ENCODE measurements around the gene BACH2.
A peak's percentile ranks its signal among the peaks of the same experiment; 100 is the strongest.

Gene BACH2

GRCh38 chr6:90297867-90298381 lies 1.3 kb upstream of the BACH2 start:
- no peaks in the 10 kb centered on the region for H3K9me2 ChIP-seq (replicated peaks; ENCODE audit: control insufficient read depth, low read length)
- peak overlapping the region; percentile 96 for H3K27ac ChIP-seq (ENCODE audit: low read depth, low read length)
- peaks cover 48% of the 10 kb centered on the region for H3K36me3 ChIP-seq (ENCODE audit: control insufficient read depth, low read length)
- peaks cover 66% of the 10 kb centered on the region for H3K4me1 ChIP-seq (ENCODE audit: control insufficient read depth, low read length)
- H3K4me3 ChIP-seq (ENCODE audit: low read length), result peak overlapping the region; percentile 91
- no peaks in the 10 kb centered on the region for H3K9me3 ChIP-seq (ENCODE audit: control insufficient read depth, insufficient read depth, low read length)
- H3K79me2 ChIP-seq (ENCODE audit: control insufficient read depth, low read length), result peaks cover 92% of the 10 kb centered on the region
- H3F3A ChIP-seq (ENCODE audit: control insufficient read depth, insufficient read depth), result peaks cover 39% of the 10 kb centered on the region
- TF ChIP-seq CTCF (IDR thresholded peaks at IDR 0.05; ENCODE audit: low read depth, low read length, poor library complexity, severe bottlenecking), result no peak
- no peak for TF ChIP-seq EZH2phosphoT487 (IDR thresholded peaks at IDR 0.05; ENCODE audit: borderline replicate concordance, low read length)
- H4K20me1 ChIP-seq (ENCODE audit: control insufficient read depth, insufficient read depth, low read depth, low read length), result no peaks in the 10 kb centered on the region
- H3K4me2 ChIP-seq (ENCODE audit: low read length), result peak overlapping the region; percentile 94
- H3K27me3 ChIP-seq (ENCODE audit: control insufficient read depth, low read length), result no peaks in the 10 kb centered on the region

DNA sequence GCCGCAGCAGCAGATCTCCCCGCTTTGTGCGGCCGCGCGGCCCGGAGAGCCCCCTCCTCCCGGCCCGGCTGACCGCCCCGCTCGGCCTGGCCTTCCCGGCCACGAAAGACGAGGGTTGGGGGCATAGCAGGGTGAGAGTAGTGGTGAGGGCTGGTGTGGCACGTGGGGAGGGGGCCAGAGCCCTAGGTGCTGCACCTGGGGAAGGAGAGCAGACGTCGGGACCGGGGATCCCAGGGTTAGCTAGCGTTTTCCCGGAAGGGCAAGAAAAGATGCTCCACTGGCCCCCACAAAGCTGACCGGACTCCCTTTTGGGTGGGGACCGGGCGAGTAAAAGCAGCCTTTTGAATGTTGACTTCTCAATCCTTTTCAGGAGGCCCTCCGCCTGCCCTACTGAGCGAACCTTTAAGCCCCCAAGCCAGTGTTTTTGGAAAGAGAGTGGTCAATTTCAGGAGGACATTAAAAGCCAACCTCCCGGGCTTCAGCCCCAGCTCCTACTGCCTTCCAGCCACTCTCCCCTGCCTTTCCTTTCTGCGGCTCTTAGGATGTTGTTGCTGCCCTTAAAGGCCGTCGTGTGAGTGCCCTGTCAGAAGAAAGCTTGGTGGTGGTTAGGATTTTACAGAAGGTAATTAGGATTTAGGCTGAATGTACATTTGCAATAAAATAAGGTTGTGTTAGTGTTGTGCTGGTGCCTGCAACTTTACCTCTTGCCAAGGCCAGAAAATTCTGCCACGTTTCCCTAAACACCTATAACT lies 648 bp upstream of the BACH2 start:
- peaks cover 66% of the 10 kb centered on the region for H3K4me1 ChIP-seq (ENCODE audit: control insufficient read depth, low read length)

GRCh38 chr6:90295854-90296340 lies 746 bp downstream of the BACH2 start:
- Histone ChIP-seq H3K79me2 (ENCODE audit: control insufficient read depth, low read length) (peaks cover 98% of the 10 kb centered on the region), H3F3A (ENCODE audit: control insufficient read depth, insufficient read depth) (peaks cover 59% of the 10 kb centered on the region), H3K36me3 (ENCODE audit: control insufficient read depth, low read length) (peaks cover 64% of the 10 kb centered on the region), H3K4me3 (ENCODE audit: low read length) (peak overlapping the region; percentile 79), H3K4me2 (ENCODE audit: low read length) (peak overlapping the region; percentile 94), H3K9me2 (replicated peaks; ENCODE audit: control insufficient read depth, low read length) (no peaks in the 10 kb centered on the region), H3K27me3 (ENCODE audit: control insufficient read depth, low read length) (no peaks in the 10 kb centered on the region), H3K27ac (ENCODE audit: low read depth, low read length) (peak overlapping the region; percentile 96), H4K20me1 (ENCODE audit: control insufficient read depth, insufficient read depth, low read depth, low read length) (peaks cover 10% of the 10 kb centered on the region; the same call in 1 of the 2 replicates), H3K9me3 (ENCODE audit: control insufficient read depth, insufficient read depth, low read length) (no peaks in the 10 kb centered on the region), H3K4me1 (ENCODE audit: control insufficient read depth, low read length) (peaks cover 67% of the 10 kb centered on the region)
- TF ChIP-seq CTCF (IDR thresholded peaks at IDR 0.05; ENCODE audit: low read depth, low read length, poor library complexity, severe bottlenecking) (no peak), EZH2phosphoT487 (IDR thresholded peaks at IDR 0.05; ENCODE audit: borderline replicate concordance, low read length) (no peak)

More for the DNA sequence above, 648 bp upstream of the BACH2 start:
- TF ChIP-seq EZH2phosphoT487 (IDR thresholded peaks at IDR 0.05; ENCODE audit: borderline replicate concordance, low read length) (no peak), CTCF (IDR thresholded peaks at IDR 0.05; ENCODE audit: low read depth, low read length, poor library complexity, severe bottlenecking) (no peak)
- peaks cover 92% of the 10 kb centered on the region for H3K79me2 ChIP-seq (ENCODE audit: control insufficient read depth, low read length)
- H3K4me3 ChIP-seq (ENCODE audit: low read length), result peak overlapping the region; percentile 91
- no peaks in the 10 kb centered on the region for H3K9me3 ChIP-seq (ENCODE audit: control insufficient read depth, insufficient read depth, low read length)
- H3F3A ChIP-seq (ENCODE audit: control insufficient read depth, insufficient read depth), result peaks cover 46% of the 10 kb centered on the region
- H3K9me2 ChIP-seq (replicated peaks; ENCODE audit: control insufficient read depth, low read length), result no peaks in the 10 kb centered on the region
- H3K36me3 ChIP-seq (ENCODE audit: control insufficient read depth, low read length), result peaks cover 54% of the 10 kb centered on the region
- H3K27me3 ChIP-seq (ENCODE audit: control insufficient read depth, low read length), result no peaks in the 10 kb centered on the region
- H4K20me1 ChIP-seq (ENCODE audit: control insufficient read depth, insufficient read depth, low read depth, low read length), result peaks cover 1% of the 10 kb centered on the region; the same call in 1 of the 2 replicates
- H3K27ac ChIP-seq (ENCODE audit: low read depth, low read length), result peak overlapping the region; percentile 96
- H3K4me2 ChIP-seq (ENCODE audit: low read length), result peak overlapping the region; percentile 94
